ENCODE measurements around the gene TSPAN4.

The TSPAN4 gene

GRCh38 chr11:842370-843002 is at the start of gene TSPAN4, which contains the start of gene POLR2L:
TSS of gene TSPAN4 (plus strand) at chr11:842852. CDS start at chr11:850305, 7,453 bp downstream.
TSS of gene POLR2L (minus strand) at chr11:842529. CDS start at chr11:842508, 21 bp downstream.
- peak; percentile 92 for DNase-seq (ENCODE audit: low spot score)

- DNase-seq (ENCODE audit: low spot score): no peak
Observed at GRCh38 chr11:792873-793272, 49.8 kb upstream of the TSPAN4 start.

DNA sequence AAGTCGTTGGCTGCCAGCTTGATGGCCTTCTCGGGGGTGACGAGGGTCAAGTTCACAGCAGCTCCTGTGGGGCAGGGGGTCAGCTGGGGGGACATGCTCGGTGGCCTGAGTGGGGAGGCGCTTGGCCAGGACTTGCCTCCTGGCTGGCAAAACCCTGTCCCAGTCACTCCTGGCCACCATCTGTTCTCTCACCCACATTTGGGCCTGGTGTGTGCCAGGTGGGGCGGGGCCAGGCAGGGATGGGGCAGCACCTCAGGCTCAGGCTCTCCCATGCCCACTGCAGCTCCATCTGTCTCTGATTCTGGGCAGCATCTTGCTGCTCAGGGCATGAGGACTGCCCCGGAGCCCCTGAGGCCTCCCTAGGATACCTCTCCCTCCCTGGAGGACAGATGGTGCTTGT is 49.1 kb upstream of the TSPAN4 start:
- DNase-seq (ENCODE audit: low spot score): no peak

- DNase-seq (ENCODE audit: low spot score): no peak
Observed at GRCh38 chr11:794013-794765, 48.5 kb upstream of the TSPAN4 start.

DNA sequence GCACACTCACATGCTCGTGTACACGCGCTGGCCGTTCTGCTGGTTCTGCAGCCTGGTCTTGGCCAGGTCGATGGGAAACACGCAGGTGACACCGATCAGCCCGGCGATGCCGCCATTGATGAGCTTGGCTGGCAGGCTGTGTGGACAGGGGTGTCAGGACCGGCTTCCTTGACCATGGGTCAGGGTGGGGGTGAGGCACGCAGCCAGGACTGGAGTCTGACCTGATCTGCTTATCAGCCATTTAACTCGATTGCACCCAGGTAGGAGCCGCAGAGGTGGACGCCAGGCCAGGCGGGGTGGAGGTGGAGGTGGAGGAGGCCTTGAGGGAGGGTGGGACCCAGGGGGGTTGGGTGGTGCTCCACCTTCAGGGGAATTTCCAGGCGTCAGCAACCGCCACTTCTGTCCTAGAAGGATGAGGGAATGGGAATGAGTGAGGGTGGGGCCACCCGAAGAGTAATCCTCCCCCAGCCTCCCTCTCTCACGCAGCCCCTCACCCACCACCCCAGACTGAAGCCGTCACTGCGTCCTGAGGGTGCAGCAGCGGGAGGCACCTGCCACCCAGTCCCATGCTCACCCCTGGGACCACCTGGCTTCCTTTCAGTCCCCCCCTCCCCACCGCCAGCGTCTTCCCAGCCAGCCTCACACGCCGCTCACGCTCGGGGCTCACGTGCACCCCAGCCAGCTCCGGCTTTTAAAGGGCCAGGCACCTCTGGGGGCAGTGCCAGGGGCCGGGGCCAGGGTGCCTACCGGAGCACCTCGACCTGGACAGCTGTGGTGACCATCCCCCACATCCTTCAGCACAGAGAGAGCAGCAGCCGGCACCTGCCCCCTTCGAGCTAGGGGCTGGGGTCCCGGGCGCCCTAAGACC is 47.7 kb upstream of the TSPAN4 start:
- DNase-seq (ENCODE audit: low spot score): no peak

GRCh38 chr11:795634-796564 is 46.8 kb upstream of the TSPAN4 start:
- peak; percentile 95 for DNase-seq (ENCODE audit: low spot score)

- DNase-seq (ENCODE audit: low spot score): no peak
Observed at GRCh38 chr11:796565-797295, 45.9 kb upstream of the TSPAN4 start.

DNA sequence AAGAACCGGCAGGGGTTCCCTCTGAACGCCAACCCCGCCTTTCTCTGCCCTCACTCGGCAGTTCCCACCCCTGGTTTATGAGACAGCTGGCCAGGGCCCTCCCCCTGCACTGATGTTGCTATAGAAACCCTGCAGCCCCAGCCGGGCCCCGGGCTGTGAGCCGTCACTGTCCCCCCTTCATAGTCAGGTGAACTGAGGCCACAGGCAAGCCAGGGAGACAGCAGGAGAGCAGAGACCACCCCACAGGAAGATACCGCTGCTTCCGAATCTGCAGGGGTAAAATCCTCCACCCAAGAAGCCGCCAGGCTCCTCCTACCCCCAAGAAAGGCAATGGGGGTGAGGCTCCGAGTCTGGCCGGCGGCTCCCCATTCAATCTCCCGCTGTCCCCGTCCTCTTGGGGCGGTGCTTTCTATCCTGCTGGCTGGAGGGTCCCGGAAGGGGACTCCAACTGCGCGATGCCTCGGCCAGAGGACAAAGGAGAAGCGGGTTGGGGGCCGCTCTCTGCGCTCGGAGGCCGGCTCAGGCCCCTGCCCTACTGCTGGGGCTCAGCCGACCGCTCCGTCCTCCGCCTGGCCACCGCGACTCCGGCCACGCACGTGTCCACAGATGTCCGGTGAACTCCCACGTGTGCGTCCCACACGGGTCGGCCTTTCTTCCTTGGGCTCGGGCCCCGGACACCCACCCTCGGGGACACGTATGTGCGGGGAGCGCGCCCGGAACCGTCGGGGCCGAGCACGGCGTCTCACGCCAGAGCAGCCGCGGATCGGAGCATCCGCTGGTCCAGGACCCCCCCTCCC is 45.2 kb upstream of the TSPAN4 start:
- DNase-seq (ENCODE audit: low spot score): peak; percentile 93

DNA sequence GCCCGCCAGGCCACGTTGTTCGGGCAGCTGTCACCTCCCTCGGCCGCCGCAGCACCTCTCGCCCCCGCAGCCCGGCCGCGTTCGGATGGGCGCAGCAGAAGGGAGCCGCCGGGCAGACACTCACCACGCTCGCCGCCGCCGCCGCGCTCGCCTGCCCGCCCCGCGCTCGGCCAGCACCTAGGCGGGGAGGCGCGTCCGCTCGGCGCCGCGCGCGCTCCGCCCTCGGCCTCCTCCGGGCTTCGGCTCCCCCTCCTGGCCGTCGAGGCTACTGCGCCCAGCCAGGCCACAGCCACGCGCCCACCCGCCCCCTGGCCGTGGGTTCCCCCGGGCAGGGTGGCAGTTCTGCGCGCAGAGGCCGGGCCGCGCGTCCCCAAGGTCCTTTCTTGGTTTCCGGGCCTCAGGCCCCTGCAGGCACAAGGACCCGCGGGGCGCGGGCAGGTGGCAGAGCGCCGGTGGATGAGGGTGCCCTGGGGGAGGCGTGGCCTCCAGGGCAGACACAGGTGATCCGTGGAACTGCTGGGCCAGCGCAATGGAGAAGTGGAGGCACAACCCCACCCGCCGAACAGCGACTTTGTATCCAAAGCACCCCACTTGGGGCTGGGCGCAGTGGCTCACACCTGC is 44.4 kb upstream of the TSPAN4 start, which contains the start of gene SLC25A22:
TSS of gene SLC25A22 (minus strand) at position 189 of the 621 bp plus-strand sequence. CDS start 3,275 bp downstream, outside the sequence.
- peak; percentile 94 for DNase-seq (ENCODE audit: low spot score)

GRCh38 chr11:799641-800316 is 42.9 kb upstream of the TSPAN4 start:
- no peak for DNase-seq (ENCODE audit: low spot score)

DNA sequence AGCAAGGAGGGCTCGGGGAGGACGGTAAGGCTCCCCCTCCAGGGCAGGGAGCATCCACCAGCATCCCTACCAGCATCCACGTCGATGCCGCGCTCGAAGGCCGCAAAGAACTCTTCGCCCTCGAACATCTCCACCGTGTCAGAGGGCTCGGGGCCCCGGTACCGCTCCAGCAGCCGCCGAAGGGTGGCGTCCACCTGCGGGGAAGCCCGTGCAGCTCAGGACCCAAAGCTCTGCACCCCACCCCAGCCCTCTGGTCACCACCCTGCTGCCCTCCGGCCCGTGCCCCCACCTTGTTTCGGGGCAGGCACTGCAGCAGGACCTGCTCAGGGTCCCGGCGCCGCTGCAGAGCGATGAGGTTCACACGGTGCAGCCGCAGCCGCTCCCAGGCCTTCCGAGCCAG is 42.2 kb upstream of the TSPAN4 start:
- DNase-seq (ENCODE audit: low spot score): no peak

DNA sequence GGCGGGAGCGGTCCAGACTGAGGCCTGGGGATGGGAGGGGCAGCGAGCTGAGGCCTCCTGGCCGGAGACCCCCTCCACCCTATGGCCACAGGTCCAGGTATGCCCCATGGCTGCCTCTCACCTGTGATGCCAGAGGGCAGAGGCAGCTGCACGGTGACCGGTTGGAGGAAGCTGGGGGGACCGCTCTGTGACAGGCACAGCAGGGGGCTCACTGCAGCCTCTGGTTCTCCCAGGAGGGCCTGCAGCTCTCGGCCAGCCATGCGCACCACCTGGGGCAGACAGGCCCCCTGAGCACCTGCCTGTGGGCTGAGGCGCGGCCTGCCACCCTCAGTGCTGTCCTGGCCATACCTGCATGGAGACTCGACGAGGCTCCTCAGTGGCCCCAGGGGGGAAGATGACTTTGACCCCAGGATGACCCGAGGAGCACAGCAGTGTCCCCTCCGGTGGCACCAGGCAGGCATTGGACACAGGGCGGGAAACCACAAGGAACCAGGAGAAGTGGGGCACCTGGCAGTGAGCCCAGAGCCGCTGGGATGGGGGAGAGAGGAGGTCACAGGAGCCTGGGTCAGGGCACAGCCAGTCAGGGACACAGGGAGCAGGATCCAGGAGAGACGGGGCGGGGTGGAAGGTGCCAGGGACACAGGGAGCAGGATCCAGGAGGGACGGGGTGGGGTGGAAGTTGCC is 41.4 kb upstream of the TSPAN4 start:
- DNase-seq (ENCODE audit: low spot score): no peak

GRCh38 chr11:802018-802617 is 40.5 kb upstream of the TSPAN4 start:
- DNase-seq (ENCODE audit: low spot score): no peak

DNA sequence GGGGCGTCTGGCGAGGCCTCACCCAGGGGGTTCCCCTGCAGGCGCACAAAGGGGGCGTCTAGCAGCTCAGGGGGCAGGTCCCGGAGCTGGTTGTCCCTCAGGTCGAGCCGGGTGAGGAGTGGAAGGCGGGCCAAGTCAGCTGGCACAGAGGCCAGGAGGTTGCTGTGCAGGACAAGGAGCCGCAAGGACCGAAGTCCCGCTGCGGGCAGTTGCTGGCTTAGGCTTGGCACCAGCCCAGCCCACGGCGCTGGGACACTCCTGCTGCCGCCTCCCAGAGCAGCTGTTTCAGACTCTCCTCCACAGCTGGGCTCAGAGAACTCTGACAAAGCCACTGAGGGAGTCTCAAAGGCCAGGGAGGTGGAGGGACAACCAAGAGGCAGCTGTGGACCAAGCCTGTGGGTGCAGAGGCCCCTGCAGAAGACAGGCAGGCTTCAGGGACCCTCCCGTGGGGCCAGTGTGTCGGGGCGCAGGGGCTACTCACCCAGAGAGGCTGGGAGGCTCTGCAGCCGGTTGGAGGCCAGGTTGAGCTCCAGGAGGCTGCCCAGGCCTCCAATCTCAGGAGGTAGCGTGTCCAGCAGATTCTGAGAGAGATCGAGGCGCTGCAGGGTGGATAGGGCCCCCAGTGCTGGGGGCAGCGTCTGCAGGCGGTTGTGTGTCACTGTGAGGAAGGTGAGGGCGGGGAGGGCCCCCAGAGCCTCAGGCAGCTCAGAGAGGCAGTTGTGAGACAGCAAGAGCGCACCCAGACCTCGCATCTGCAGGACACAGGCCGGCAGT is 39.8 kb upstream of the TSPAN4 start:
- no peak for DNase-seq (ENCODE audit: low spot score)

DNA sequence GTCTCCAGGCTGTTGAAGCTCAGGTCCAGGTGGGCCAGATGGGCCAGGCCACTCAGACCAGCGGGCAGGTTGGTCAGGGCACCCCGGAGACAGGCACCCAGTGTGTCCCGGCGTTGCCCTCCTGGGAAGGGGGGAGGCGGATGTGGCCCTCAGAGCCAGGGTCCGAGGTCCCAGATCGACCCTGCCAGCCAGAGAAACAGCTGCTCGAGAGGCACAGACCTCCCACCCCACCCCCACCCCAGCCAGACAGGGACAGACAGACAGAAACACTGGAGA is 39.2 kb upstream of the TSPAN4 start:
- no peak for DNase-seq (ENCODE audit: low spot score)

DNA sequence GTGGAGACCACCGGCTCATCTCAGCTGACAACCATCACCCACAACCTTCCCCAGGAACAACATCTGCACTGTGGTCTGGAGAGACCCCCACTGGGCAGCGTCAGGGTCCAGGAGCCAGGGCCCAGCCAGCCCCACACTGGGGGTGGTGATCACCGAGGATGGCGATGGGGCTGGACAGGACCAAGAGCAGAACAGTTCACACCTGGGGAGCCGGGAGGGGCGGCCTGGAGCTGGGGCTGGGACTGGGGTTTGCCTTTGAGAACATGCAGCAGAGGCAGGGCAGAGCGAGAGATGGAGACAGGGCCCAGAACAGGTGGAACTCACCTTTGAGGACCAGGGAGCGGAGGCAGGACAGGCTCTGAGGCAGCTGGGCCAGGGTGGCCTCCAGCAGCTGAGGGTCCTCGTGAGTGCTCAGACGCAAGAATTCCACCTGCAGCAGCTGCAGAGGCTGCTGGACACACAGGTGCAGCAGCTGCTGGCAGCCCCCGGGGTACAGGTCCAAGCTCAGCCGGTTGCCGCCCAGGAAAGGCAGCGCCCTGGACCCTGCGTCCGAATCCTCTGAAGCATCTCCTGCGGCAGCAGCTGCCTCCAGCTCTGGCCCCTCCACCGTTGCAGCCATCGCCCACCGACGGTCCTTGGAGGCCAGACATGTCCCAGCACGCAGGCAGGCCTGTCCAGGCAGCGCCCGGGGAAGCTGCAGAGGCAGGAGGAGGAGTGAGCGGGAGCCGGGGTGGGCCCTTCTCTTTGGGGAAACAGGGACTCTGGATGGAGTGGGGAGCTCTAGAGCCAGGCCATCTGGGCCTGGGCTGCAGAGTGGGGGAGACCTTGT is 38.7 kb upstream of the TSPAN4 start:
- no peak for DNase-seq (ENCODE audit: low spot score)
